ENCODE measurements around the gene HIVEP2.

Gene HIVEP2

DNA sequence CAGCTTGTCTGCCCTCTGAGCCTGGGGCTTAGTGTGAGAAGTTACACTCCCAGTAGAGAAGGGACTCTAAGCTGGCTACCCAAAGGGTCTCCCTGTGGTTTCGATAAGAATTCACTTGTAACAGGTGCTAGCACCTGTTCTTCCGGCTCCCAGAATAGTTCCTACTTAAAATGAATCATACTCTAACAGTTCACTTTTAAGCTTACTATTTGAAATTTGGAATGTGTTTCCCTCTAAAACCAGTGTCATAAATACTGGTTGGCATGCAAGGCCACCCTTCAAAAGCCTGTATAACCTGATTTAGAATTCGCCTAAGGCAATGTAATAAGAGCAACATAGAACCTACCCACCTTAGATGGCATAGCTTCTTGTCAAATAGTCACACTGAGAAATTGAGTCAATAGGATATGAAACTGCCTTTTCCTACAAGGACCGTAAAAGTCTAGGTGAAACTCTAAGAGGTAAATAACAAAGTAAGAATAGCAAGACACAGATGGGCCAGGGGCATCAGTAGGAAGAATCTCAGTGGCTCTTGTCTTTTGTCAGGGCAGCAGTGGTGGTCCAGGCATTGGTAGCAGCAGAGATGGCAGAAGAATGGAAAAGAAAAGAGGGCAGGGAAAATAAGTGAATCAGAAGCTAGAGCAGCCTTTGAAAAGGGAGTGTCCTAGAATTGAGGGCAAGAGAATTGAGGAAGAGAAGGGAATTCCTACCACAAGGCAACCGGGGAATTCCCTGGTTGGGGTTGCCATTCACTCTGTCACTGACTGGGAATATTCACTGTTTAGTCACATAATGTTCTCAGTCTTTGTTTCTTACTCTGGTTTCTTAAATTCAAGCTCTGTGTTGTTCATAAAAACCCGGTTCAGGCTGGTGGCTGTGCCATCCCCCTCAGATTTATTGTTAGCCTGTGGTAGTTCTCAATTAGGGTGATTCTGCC lies 91.5 kb downstream of the HIVEP2 start:
- DNase-seq (ENCODE audit: extremely low read depth, low read depth): no peak
- no peak overlapping the region for H3K4me3 ChIP-seq (replicated peaks; ENCODE audit: low read depth, low read length)
- TF ChIP-seq, protein P1, sequence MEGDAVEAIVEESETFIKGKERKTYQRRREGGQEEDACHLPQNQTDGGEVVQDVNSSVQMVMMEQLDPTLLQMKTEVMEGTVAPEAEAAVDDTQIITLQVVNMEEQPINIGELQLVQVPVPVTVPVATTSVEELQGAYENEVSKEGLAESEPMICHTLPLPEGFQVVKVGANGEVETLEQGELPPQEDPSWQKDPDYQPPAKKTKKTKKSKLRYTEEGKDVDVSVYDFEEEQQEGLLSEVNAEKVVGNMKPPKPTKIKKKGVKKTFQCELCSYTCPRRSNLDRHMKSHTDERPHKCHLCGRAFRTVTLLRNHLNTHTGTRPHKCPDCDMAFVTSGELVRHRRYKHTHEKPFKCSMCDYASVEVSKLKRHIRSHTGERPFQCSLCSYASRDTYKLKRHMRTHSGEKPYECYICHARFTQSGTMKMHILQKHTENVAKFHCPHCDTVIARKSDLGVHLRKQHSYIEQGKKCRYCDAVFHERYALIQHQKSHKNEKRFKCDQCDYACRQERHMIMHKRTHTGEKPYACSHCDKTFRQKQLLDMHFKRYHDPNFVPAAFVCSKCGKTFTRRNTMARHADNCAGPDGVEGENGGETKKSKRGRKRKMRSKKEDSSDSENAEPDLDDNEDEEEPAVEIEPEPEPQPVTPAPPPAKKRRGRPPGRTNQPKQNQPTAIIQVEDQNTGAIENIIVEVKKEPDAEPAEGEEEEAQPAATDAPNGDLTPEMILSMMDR (IDR thresholded peaks at IDR 0.05; ENCODE audit: low read depth, low read length, missing control alignments): no peak

DNA sequence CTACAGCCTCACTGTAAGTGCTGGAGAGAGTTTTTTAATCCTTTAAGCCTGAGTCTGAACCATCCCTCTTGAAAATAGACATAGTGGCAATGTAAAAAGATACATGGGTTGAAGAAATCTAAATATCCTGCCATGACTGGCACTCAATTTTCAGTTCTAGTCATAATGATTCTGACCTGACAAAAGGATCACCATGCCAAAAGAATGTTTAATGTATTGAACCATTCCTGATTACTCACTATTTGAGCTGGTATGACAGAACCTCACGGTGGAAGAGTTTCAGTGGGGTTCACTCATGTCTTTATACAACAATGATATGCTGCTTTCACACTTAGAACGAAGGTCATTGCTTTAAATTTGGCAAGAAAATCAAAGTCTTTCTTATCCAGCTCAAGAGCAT lies 93.4 kb downstream of the HIVEP2 start:
- TF ChIP-seq, protein P1 (IDR thresholded peaks at IDR 0.05; ENCODE audit: low read depth, low read length, missing control alignments): no peak
- H3K4me3 ChIP-seq (replicated peaks; ENCODE audit: low read depth, low read length): no peak overlapping the region
- no peak for DNase-seq (ENCODE audit: extremely low read depth, low read depth)

DNA sequence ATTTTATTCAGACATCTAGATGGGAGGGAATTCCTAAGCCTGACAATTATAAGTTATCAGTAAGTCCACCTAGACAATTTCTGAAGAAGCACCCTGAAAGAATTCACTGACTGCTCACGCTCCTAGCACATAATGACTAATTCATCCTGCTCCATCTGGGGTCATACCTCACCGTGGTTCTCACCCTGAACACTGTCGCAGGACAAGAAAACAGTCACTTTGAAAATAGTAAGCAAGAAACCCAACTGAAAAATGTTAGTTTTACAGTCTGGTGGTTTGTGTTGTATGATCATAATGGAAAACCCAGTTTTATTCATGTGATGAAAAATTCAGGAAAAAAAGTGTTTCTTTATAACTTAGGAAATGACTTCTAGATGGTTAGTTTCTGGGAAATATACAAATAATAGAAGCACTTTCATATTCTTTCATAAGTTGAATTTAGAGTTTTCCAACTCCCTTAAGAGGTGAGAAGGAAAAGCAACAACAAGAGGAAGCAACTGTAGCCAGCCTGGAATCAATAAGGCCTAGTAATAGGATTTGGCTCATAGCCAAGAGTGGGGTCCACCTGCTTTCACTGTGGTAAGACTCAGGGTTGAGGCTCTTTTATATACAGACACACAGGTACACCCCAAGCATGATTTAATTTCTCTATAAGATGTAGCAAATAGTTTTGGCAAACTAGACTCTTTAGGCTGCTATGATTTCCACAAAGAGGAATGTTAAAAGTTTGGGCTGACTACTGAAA lies 94.1 kb downstream of the HIVEP2 start:
- H3K4me3 ChIP-seq (replicated peaks; ENCODE audit: low read depth, low read length): no peak overlapping the region
- DNase-seq (ENCODE audit: extremely low read depth, low read depth): no peak
- TF ChIP-seq, protein P1 (IDR thresholded peaks at IDR 0.05; ENCODE audit: low read depth, low read length, missing control alignments): no peak

DNA sequence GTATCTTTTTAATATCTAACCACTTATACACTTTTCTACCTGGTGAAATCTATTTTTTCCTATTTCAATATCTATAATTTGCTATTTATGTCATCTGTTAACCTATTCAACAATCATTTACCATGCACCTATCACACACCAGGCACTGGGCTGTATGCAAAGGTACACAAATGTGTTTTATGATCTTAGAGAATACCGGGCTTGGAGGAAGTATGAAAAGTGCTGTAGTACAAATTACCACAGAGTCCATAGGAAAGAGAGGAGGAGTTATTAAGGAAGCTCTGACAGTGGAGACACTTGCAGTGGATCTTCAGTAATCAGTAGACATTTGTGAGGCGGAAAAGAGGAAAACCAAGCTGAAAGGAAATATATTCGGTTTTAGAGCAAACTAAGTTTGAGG lies 96.0 kb downstream of the HIVEP2 start:
- TF ChIP-seq, protein P1 (IDR thresholded peaks at IDR 0.05; ENCODE audit: low read depth, low read length, missing control alignments): no peak
- no peak for DNase-seq (ENCODE audit: extremely low read depth, low read depth)
- H3K4me3 ChIP-seq (replicated peaks; ENCODE audit: low read depth, low read length): no peak overlapping the region

DNA sequence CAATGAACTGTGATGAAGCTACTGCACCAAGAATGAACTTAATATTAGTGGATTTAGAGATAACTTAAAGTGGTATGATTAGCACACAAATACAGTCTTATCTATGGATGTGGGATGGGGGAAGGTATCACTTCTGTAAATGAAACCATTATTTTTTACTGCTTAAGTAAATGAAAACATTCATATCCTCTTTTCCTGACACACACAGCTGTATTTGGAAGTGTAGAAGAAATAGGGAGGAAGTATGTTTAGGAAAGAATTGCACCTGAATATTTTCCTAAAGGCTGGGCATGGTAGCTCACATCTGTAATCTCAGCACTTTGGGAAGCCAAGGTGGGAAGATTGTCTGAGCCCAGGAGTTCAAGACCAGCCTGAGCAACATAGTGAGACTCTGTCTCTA lies 96.8 kb downstream of the HIVEP2 start:
- DNase-seq (ENCODE audit: extremely low read depth, low read depth): no peak
- H3K4me3 ChIP-seq (replicated peaks; ENCODE audit: low read depth, low read length): no peak overlapping the region
- TF ChIP-seq, protein P1 (IDR thresholded peaks at IDR 0.05; ENCODE audit: low read depth, low read length, missing control alignments): no peak

DNA sequence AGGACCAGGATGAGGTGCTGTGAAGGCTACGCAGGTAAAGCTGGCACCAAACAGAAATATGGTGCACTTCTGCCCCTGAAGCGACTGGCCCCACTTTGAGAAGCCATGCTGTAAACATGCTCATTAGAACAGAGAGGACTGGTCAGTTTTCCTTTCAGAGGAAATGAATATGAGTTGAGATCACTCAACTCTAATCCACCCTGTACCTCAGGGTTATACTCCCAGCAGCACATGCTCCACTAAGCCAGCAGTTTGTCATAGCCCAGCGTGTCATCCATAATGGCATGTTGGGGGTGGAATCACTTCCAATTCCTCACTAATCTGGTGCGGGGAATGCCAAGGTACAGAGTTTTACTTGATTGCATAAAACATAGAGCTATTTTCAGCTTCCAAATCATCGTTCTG lies 98.1 kb downstream of the HIVEP2 start:
- TF ChIP-seq, protein P1 (IDR thresholded peaks at IDR 0.05; ENCODE audit: low read depth, low read length, missing control alignments): no peak
- peak overlapping the region; percentile 10; the same call in 1 of the 2 replicates for H3K4me3 ChIP-seq (replicated peaks; ENCODE audit: low read depth, low read length)
- peak; percentile 69 for DNase-seq (ENCODE audit: extremely low read depth, low read depth)

Data from HFF-Myc (cell line).